ENCODE data around the gene HMGN2. TPM values are rescaled to one million over a fixed set of nuclear protein-coding genes. Genes with fewer than 3 reads are reported as not detected.

HMGN2 gene
- total and polyA plus RNA-seq, 10 of the 15 experiments (the other 5 are each of a cell fraction or from before 2014, with no cell fraction given), result 249 to 2,682 (median 694) TPM

- TF ChIP-seq FOXM1 (IDR thresholded peaks at IDR 0.05; ENCODE audit: low read depth, low read length), result no peak
- no peak for TF ChIP-seq TBL1XR1 (IDR thresholded peaks at IDR 0.05; ENCODE audit: low read depth, low read length)
- TF ChIP-seq SIX5 (IDR thresholded peaks at IDR 0.05; ENCODE audit: low read depth, low read length, severe bottlenecking), result no peak
- 0 out of 2 replicates have a peak, but pooled peaks have one; percentile 30 for TF ChIP-seq NFXL1 (IDR thresholded peaks at IDR 0.05; ENCODE audit: borderline replicate concordance)
- 0 out of 2 replicates have a peak, but pooled peaks have one; percentile 57 for TF ChIP-seq TAF1 (IDR thresholded peaks at IDR 0.05; ENCODE audit: borderline replicate concordance, low read depth, low read length)
- no peak for TF ChIP-seq MYB (IDR thresholded peaks at IDR 0.05; ENCODE audit: borderline replicate concordance, low read depth, low read length)
- no peak for TF ChIP-seq BRCA1 (IDR thresholded peaks at IDR 0.05; ENCODE audit: low read depth, low read length)
- no peak for TF ChIP-seq ZNF384 (IDR thresholded peaks at IDR 0.05; ENCODE audit: borderline replicate concordance, low read depth, low read length)
- TF ChIP-seq IKZF1 (conservative IDR thresholded peaks at IDR 0.05), result peak; percentile 55
- 0 out of 2 replicates have a peak, but pooled peaks have one; percentile 34 for TF ChIP-seq ZNF207 (IDR thresholded peaks at IDR 0.05; ENCODE audit: borderline replicate concordance)
- no peak for TF ChIP-seq IRF4 (IDR thresholded peaks at IDR 0.05; ENCODE audit: low read depth, low read length)
- TF ChIP-seq BHLHE40 (IDR thresholded peaks at IDR 0.05; ENCODE audit: borderline replicate concordance in 1 of 2, low read depth in 2 of 2, low read length in 1 of 2), result no peak
- no peak for TF ChIP-seq NFIC (IDR thresholded peaks at IDR 0.05; ENCODE audit: low read depth, low read length)
- no peak for TF ChIP-seq SPI1 (IDR thresholded peaks at IDR 0.05; ENCODE audit: borderline replicate concordance, insufficient read depth, low read depth, low read length)
- peak; percentile 59 for TF ChIP-seq NR2F1 (conservative IDR thresholded peaks at IDR 0.05)
- TF ChIP-seq MTA2 (IDR thresholded peaks at IDR 0.05; ENCODE audit: low read depth), result no peak
- peak; percentile 86 for TF ChIP-seq CHD1 (IDR thresholded peaks at IDR 0.05; ENCODE audit: low read depth, low read length)
- TF ChIP-seq SP1 (IDR thresholded peaks at IDR 0.05; ENCODE audit: low read depth, low read length), result no peak
- TF ChIP-seq CBX5 (IDR thresholded peaks at IDR 0.05; ENCODE audit: low read depth), result no peak
- TF ChIP-seq CTCF (IDR thresholded peaks at IDR 0.05 in 2 of 3, conservative IDR thresholded peaks at IDR 0.05 in 1 of 3; ENCODE audit: control insufficient read depth in 2 of 3, extremely low read depth in 1 of 3, insufficient read depth in 1 of 3, low read depth in 3 of 3, low read length in 3 of 3), result no peak
- peak; percentile 86 for TF ChIP-seq BACH1 (IDR thresholded peaks at IDR 0.05; ENCODE audit: borderline replicate concordance)
- no peak for TF ChIP-seq KDM1A (IDR thresholded peaks at IDR 0.05; ENCODE audit: borderline replicate concordance)
- no peak for TF ChIP-seq BMI1 (IDR thresholded peaks at IDR 0.05; ENCODE audit: borderline replicate concordance)
- TF ChIP-seq DPF2 (IDR thresholded peaks at IDR 0.05), result peak; percentile 74
- peak; percentile 40; the same call in 1 of the 2 replicates for TF ChIP-seq NR2C1 (IDR thresholded peaks at IDR 0.05)
- TF ChIP-seq MLLT1 (IDR thresholded peaks at IDR 0.05), result no peak
- no peak for TF ChIP-seq RELA (IDR thresholded peaks at IDR 0.05; ENCODE audit: borderline replicate concordance, partially characterized antibody)
- TF ChIP-seq POLR2A (IDR thresholded peaks at IDR 0.05; ENCODE audit: low read depth, low read length), result peak; percentile 51
- TF ChIP-seq FOXK2 (IDR thresholded peaks at IDR 0.05), result no peak
- no peak for TF ChIP-seq CHD4 (IDR thresholded peaks at IDR 0.05)
- TF ChIP-seq RAD51 (IDR thresholded peaks at IDR 0.05), result peak; percentile 85
- no peak for TF ChIP-seq CREB1 (IDR thresholded peaks at IDR 0.05; ENCODE audit: low read depth)
Measured at GRCh38 chr1:26472320-26472900, at the start of gene HMGN2 (continued).
